Measurements from ENCODE around the gene LUZP2. TPM values are rescaled to one million over a fixed set of nuclear protein-coding genes. Genes with fewer than 3 reads are reported as not detected.

Gene LUZP2
- total RNA-seq, 2 donors from 2014 or later: 1.6 TPM; not detected in 1

DNA sequence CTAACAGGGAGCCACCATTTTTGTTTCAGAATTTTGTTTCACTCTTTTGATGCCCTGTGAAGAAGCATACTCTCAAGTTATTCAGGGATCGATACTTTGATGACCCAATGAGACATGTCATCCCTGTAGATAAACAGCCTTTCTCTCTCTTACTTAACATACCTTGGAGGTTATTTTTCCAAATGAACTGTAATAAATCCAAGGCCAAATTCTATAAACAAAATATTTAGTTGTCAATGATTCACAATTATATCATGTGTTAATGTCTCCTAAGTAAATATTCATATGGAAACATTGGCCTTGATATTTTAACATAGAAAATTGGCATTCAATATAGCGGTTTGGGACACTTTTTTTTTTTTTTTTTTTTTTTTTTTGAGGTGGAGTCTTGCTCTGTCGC is 97.5 kb downstream of the LUZP2 start:
- ATAC-seq (no peak), DNase-seq (no peak)
- Histone ChIP-seq H3K27ac (no peak overlapping the region), H3K4me1 (no peaks in the 10 kb centered on the region), H3K4me3 (no peak overlapping the region), H3K36me3 (replicated peaks in 1 of 2; ENCODE audit: insufficient read depth in 1 of 2, low read depth in 2 of 2) (no peaks in the 10 kb centered on the region), H3K9me3 (no peaks in the 10 kb centered on the region), H3K27me3 (no peaks in the 10 kb centered on the region)
- intact Hi-C loops (cut with DNase I): no loop called here
- WGBS, 2 donors: 88 to 93% methylated on average over 3 of the region's 3 CpGs
- TF ChIP-seq POLR2A (IDR thresholded peaks at IDR 0.05): no peak
- TF ChIP-seq, protein P1, sequence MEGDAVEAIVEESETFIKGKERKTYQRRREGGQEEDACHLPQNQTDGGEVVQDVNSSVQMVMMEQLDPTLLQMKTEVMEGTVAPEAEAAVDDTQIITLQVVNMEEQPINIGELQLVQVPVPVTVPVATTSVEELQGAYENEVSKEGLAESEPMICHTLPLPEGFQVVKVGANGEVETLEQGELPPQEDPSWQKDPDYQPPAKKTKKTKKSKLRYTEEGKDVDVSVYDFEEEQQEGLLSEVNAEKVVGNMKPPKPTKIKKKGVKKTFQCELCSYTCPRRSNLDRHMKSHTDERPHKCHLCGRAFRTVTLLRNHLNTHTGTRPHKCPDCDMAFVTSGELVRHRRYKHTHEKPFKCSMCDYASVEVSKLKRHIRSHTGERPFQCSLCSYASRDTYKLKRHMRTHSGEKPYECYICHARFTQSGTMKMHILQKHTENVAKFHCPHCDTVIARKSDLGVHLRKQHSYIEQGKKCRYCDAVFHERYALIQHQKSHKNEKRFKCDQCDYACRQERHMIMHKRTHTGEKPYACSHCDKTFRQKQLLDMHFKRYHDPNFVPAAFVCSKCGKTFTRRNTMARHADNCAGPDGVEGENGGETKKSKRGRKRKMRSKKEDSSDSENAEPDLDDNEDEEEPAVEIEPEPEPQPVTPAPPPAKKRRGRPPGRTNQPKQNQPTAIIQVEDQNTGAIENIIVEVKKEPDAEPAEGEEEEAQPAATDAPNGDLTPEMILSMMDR (IDR thresholded peaks at IDR 0.05): no peak

DNA sequence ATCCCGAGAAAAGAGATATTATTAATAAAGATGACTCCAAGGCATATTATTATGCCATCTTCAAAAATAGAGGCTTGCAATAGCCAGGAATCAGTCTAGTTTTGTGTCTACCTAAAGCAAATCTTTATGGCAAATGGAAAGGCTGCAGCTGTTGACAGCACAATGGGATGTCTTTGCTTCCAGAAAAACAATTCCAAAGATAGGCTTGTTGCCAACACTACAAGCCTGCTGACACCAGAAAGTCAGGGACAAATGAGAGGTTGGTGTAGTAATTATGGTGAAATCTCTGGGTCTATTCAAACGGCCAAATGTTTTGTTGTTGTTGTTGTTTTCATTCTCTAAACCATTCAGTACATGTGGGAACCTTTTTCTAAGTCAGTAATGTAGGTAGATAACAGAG is 101.8 kb downstream of the LUZP2 start:
- no peak for ATAC-seq
- Histone ChIP-seq H3K9me3 (no peaks in the 10 kb centered on the region), H3K27ac (no peak overlapping the region), H3K4me1 (no peaks in the 10 kb centered on the region), H3K27me3 (no peaks in the 10 kb centered on the region), H3K36me3 (replicated peaks in 1 of 2; ENCODE audit: insufficient read depth in 1 of 2, low read depth in 2 of 2) (no peaks in the 10 kb centered on the region), H3K4me3 (no peak overlapping the region)
- no peak for TF ChIP-seq POLR2A (IDR thresholded peaks at IDR 0.05)
- TF ChIP-seq, protein P1 (IDR thresholded peaks at IDR 0.05): no peak
- intact Hi-C loops (cut with DNase I): no loop called here
- WGBS, 2 donors: 28 to 33% methylated on average over 2 of the region's 2 CpGs
- DNase-seq: no peak

DNA sequence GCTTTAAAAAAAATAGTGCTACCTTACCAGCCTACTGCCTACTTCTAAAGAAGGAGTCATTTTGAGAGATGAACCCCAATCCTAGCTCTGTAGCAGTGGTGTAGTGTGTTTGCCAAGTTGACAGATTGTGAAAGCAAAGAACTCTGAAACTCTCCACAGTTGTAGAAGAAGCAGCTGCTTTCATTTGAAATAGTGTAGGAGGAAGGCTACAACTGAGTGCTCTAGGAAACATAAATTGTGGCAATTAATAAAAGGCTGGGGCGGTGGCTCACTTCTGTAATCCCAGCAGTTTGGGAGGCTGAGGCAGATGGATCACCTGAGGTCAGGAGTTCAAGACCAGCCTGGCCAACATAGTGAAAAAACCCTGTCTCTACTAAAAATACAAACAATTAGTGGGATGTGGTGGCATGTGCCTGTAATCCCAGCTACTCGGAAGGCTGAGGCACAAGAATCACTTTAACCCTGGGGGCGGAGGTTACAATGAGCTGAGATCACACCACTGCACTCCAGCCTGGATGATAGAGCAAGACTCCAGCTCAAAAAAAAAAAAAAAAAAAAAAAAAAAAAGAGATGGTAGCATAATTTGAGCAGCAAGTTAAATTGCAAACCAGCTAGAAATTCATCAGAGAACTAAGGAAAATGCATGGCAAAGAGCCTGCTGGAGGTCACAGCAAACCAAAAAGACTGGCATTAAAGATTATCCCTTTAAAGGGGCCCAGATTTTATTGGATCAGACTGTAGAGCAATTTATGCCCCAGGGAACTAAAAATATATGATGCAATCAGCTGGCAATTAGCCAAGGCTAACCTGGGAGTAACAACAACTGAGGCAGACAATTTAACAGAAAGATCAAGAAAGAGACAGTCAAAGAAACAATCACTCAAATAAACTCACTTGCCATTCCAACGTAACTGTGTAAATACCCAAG is 112.6 kb downstream of the LUZP2 start:
- no peaks in the 10 kb centered on the region for H3K27me3 ChIP-seq
- DNase-seq (no peak), ATAC-seq (no peak)
- H3K36me3 ChIP-seq (replicated peaks in 1 of 2; ENCODE audit: insufficient read depth in 1 of 2, low read depth in 2 of 2): no peaks in the 10 kb centered on the region
- WGBS, 2 donors: 57 to 65% methylated on average over 4 of the region's 4 CpGs
- H3K9me3 ChIP-seq: no peaks in the 10 kb centered on the region
- H3K4me3 ChIP-seq: no peak overlapping the region
- intact Hi-C loops (cut with DNase I): no loop called here
- no peaks in the 10 kb centered on the region for H3K4me1 ChIP-seq
- H3K27ac ChIP-seq: no peak overlapping the region
- TF ChIP-seq POLR2A (IDR thresholded peaks at IDR 0.05): no peak
- TF ChIP-seq, protein P1 (IDR thresholded peaks at IDR 0.05): no peak

DNA sequence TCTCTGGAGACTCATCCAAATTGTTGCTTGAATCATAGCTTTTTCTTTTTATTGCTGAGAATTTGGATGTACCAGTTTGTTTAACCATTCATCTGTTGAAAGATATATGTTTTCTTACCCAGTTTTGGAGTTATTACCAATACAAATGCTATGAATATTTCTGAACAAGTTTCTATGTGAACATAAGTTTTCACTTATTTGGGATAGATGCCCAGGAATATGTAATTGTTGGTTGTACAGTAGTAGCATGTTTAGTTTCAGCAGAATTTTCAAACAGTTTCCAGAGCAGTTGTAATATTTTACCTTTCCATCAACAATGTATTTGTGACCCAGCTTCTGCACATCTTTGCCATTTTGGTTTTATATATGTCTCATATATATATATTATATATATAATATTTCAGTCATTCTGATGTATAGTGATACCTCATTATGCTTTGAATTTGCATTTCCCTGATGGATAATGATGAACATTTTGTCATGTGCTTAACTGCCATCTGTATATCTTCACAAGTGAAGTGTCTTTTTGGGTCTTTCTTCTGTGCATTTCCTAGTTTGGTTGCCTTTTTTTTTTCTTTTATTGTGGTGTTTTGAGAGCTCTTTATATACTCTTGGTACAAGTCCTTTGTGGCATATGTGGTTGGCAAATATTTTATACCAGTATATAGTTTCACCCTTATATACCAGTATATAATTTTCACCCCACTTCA is 118.8 kb downstream of the LUZP2 start:
- Histone ChIP-seq H3K4me1 (no peaks in the 10 kb centered on the region), H3K36me3 (replicated peaks in 1 of 2; ENCODE audit: insufficient read depth in 1 of 2, low read depth in 2 of 2) (no peaks in the 10 kb centered on the region), H3K9me3 (no peaks in the 10 kb centered on the region), H3K27ac (no peak overlapping the region), H3K27me3 (no peaks in the 10 kb centered on the region), H3K4me3 (no peak overlapping the region)
- TF ChIP-seq POLR2A (IDR thresholded peaks at IDR 0.05): no peak
- TF ChIP-seq, protein P1 (IDR thresholded peaks at IDR 0.05): no peak
- DNase-seq: no peak
- no peak for ATAC-seq
- intact Hi-C loops (cut with DNase I): no loop called here
